Non-pigmented ciliary epithelial cell (primary cell): Measurements from ENCODE around the gene TMEM186.
"Not testable (repeated sequence)": the region's sequence is repeated elsewhere in the genome, so short reads cannot be mapped to it uniquely, and the experiment has no call there.

ENCODE experiments used
- DNase-seq: peaks from one replicate; pipeline ENCODE4 v3.0.0-alpha.2; 2010; ENCODE audit warnings: low read depth

Gene TMEM186

DNA sequence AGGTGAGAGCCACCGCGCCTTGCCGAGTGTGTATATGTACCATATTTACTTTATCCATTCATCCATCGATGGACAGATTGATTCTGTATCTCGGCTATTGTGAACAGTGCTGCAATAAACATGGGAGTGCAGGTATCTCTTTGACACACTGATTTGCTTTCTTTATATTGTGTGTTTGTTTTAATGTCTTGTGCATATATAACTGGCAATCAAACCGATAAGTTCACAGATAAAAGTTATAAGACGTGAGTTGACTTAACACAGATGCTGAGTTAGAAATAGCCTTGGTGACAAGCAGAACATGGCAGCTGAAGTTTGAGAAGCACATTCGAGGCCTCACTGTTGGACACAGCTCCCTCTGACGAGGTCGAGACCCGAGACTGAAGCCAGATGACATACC lies 23.2 kb downstream of the TMEM186 start:
- DNase-seq = no peak

DNA sequence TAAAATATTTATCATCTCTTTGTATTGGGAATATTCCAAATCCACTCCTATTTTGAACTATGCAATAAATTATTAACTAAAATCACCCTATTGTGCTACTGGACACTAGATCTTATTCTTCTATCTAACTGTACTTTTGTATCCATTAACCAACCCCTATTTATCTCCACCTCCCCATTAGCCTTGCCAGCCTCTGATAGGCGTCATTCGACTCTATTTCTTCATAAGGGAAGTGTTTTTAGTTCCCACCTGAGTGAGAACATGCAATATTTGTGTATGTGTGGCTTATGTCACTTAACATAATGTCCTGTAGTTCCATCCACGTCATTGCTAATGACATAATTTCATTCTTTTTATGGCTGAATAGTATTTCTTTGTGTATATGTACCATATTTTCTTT lies 23.9 kb downstream of the TMEM186 start:
- DNase-seq = no peak

DNA sequence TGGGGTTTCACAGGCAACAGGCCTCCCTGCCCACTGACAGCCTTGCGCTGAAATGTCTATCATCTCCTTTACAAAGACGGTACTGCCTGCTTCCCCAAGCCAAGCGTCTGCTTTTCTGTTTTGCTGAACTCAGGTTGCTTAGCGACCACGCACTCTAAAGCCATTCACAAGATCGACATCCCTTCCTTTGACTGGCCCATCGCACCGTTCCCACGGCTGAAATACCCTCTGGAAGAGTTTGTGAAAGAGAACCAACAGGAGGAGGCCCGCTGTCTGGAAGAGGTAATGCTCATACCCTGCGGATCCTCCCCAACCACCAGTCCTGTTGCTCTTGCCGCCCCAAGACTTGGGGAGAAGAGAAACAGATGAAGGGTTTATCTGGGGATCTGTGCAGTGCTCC lies 28.7 kb downstream of the TMEM186 start:
- DNase-seq = no peak

DNA sequence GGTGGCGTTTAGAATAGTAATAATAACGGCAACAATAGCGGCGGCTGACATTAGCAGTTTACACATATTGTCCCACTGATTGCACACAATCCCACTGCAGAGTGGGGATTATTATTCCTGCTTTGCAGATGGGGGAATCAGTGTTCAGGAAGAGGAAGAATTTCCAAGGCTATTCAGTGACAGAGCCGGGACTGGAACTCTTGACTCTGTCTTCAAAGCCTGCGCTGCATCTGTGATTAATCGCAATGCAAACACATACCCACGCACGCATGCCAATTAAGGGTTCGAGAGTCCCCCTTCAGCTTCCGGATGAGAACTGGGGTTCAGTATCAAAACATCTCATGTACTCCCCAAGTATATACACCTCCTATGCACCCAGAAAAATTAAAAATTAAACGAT lies 29.2 kb downstream of the TMEM186 start:
- no peak for DNase-seq

DNA sequence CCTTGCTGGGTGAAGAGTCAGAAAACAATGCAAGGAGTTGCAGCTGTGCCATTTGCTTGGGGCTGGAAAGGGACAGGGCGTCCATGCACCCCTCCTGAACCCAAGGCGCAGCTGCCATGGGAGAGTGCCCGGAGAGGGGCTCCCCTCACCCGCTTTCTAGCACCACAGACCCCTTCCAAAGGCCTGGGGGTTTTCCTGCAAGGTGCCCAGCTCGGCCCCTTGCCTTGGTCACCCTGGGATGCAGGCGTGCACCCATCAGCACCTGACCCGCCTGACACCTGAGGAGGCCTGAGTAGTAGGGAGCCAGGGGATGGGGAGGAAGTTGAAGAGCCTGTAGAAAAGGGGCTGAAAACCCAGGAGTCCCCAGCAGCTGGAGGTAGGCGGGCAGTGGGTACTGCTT lies 30.3 kb downstream of the TMEM186 start:
- no peak for DNase-seq

DNA sequence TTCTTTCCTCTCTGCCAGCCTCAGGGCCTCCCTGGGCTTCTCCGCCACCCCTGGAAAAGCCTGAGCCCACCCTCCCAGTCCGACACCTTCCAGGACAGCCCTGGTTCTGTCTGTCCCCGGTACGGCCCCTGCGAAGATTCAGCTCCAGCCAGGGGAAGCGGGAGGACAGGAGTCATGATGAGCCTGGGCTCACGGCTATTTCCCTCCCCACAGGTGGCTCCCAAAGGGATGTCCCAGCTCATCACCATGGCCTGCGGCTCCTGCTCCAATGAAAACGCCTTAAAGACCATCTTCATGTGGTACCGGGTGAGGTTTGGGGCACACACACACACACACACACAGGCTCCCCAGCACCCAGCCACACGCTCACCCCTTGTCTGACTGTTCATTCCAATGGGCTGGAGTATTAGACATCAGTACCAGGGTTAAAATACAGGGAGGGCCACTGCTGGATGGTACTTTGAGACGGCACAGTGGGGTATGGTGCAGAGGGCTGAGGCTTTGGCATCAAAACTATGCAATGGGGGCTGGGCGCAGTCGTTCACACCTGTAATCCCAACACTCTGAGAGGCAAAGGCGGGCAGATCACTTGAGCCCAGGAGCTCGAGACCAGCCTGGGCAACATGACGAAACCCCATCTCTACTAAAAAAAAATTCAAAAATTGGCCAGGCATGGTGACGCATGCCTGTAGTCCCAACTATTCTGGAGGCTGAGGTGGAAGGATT lies 32.8 kb downstream of the TMEM186 start:
- DNase-seq = no peak

DNA sequence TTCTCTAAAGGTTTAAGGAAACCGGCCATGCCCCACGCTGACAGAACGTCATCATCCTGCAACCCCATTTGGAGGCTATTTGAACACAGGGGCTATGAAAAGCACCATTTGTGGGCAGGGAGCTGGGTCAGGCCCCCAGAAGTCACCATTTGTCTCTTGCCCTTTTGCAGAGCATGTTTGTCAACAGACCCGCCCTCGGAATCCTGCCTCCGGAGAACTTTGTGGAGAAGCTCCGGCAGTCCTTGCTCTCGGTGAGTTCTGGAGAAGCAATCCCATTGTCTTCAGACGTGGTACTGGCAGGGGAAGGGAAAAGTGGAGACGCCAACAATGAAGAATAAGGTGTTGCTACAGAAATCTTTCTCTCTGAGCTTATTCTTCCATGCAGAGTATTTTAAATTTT lies 33.5 kb downstream of the TMEM186 start:
- no peak for DNase-seq

DNA sequence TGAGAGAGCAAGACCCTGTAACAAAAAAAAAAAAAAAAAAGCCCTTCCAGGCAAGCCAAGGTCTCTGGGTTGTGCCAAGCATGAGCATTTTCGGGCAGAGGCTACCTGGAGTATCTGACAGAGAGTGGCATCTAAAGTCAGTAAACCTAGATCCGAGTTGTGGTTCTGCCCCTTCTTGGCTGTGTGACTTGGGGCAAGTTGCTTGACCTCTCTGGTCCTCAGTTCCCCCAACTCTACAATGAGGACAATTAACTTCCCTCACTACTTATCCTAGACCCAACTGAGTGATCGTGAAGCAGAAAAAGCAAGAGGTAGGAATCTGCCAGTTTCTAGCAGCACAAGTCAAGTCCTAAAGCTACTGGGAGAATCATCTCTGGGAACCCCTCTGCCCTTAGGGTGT lies 34.4 kb downstream of the TMEM186 start:
- no peak for DNase-seq

DNA sequence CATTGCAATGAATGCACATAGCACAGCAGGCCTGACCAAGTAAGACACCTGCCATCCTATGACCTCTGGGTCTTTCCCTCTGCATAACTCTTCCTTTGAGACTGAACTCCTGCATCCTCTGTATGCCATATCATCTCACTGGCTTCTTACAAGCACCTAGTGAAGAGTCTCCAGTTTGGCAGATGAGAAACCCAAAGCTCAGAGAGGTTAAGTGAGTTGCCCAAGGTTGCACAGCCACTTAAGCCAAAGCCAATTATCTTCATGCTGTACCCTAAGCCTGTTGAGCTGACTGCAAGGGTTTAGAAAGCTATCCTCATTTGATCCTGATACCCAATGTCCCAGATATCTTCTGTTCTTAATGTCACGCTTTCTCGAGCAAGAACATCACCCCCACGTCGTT lies 35.2 kb downstream of the TMEM186 start:
- no peak for DNase-seq

DNA sequence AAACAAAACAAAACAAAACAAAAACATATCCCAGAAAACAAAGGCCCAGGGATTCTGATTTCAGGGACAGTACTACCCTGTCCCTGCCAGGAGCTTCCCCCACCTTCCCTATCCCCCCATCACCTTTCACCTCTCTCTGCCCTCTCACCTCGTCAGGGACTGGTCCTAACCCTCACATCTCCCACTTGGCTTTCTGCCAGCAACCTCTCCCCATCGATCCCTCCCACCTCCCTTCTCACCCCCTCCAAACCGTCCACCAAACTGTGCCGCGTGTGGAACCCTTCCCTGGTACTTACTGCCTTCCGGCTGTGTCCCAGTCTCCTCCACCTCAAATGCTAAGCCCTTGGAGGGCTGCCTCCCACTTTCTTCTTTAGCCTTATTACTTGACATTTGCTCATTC lies 36.4 kb downstream of the TMEM186 start:
- no peak for DNase-seq

DNA sequence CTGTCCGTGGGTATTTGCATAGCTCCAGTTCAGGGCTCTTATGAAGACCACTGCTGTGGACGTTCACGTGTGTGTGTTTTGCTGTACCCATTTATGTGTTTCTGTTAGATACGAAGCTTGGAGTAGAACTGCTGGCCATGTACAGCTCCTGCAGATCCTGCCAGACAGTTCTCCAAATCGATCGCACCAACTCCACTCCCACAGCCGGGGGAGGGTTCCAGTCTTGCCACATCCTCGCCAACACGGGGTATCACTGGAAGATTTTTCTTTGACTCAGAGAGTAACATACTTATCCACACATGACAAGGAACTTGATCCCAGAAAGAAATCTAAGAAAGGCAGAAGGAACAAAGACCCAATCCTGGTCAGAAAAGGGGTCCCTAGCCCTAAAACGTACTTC lies 37.4 kb downstream of the TMEM186 start:
- DNase-seq = no peak

DNA sequence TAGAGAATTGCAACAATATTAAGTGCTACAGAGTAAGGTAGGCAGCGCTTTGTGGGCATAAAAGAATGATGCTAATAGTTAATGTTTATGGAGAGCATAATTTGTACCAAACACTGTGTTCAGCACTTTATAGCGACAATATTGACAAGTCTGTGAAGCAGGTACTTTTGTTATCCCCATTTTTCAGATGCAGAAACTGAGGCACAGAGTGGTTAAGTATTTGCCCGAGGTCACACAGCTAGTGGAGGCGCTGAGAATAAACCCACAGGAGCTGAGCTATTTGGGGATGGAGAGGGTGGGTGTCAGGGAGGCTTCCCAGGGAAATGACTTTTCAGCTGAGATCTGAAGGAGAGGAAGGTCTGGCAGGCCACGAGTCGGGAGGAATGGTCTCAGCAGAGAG lies 39.4 kb downstream of the TMEM186 start:
- no peak for DNase-seq

DNA sequence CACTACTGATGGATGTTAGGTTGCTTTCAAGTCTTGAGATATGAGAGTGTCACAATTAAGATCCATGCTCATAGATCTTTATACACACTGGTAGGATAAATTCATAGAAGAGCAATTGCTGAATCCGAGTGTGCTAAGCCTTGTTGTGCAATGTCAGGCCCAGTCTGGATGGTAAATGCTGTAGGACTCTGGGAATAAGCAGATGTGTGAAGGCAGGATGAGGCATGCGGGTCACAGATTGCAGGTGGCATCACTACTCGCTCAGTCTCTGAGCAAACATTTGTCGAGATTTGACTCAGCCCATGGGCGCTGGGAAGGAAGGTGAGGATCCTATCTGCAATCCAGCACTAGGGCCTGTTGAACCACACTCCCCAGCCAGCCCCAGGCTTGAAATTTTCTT lies 40.7 kb downstream of the TMEM186 start:
- no peak for DNase-seq

DNA sequence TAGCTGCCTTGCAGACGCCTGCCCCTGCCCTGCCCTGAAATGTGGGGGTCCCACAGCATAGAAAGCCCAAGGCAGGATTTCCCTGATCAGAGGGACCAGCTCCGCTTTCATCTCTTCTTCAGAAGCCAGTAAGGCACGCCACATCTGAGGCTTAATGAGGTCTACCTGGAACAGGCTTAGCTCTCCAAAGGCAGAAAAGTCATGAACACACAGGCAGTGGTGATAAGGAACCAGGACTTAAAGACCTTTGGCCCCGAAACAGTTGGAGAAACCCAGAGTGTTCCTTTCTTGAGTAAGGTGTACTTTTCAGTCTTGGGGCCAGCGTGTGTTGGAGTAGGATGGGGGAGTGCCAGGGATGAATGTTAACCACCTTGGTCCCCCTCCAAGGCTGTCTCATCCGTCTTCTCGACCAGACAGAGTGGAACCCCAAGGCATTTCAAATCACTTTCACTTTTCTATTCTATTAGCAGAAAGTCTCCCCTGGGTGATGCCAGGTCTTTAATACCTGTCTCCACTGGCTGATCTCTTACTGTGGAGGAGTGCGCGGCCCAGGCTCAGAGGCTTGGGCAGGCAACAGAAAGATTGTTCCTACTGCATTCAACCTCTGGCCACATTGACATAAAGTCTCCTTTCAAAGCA lies 43.9 kb downstream of the TMEM186 start:
- DNase-seq = no peak

DNA sequence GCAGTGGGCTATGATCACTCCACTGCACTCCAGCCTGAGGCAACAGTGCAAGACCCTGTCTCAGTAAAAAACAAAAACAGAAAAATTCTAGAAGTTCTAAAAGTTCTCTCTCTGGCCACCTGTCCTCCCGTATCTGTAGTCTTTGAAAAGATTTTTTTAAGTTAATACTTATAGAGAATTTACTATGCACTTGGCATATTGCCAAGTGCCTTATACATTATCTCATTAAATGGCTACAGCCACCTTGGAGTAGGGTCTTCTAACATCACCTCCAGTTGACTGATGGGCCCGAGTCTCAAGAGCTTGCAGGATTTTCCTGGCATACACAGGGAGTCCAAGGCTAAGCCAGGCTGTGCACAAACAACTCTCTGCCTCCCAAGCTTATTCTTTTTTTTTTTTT lies 44.7 kb downstream of the TMEM186 start:
- DNase-seq = no peak

DNA sequence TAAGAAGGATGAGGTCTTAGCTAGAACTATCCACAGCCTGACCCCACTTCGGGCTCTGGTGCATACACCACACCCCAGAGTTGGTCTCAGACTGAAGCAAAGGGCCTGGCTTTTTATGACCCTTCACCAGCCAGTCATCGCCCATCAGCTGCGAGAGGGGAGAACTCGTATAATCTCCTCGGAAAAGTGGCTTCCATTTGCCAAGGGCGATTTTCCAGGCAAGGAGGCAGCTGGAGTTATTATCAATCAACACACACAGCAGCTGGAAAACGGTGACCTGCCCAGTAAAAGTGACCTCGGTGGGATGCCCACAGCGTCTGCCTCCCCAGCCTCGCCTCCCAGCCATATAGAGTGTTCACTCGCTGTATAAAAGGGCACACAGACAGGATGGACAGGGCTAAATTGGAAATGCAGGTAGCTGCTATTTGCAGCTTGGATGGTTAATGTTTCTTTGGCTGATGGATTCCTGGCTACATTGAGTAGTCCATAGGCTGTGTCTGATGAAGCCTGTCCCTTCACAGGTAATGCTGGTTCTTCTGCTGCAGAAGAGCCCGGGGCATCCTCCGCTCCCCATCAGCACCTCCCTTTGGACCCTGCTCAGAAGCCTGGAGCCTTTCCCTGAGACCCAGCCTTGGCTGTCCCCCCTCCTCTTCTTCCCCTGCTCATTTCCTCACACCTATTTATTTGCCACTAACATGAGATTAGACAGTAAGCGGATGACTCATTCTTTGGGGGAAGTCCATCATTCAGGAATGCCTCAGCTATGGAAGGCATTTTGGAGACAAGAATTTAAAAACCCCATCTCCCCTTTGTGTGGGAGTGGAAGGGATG lies 45.7 kb downstream of the TMEM186 start:
- DNase-seq = peak; percentile 42

DNA sequence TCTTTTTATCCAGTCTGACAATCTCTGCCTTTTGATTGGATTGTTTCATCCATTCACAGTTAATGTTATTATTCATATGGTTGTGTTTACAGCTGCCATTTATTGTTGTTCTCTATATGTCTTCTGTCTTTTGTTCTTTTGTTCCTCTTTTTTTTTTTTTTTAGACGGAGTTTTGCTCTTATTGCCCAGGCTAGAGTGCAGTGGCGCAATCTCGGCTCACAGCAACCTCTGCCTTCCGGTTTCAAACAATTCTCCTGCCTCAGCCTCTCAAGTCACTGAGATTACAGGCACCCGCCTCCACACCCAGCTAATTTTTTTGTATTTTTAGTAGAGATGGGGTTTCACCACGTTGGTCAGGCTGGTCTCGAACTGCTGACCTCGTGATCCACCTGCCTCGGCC lies 48.5 kb downstream of the TMEM186 start:
- not testable (repeated sequence) for DNase-seq
